Tibial artery (tissue), 4 donors: ENCODE data around the gene CCDC152.
A peak's percentile ranks its signal among the peaks of the same experiment; 100 is the strongest.

Experiments
- DNase-seq, 2 donors: peaks; one replicate each; pipeline ENCODE4 v3.0.0-alpha.2; 2019
- H3K27ac ChIP-seq, 2 donors: fragments of 200-600 bp; sonication (generic) in 1 of 2; 1 replicate in 1 of 2; 2 replicates in 1 of 2; pipeline ENCODE4 v1.5.1; 2018 to 2019; ENCODE audit warnings: mild to moderate bottlenecking in 1 of 2
- H3K27me3 ChIP-seq, 2 donors: fragments of 200-600 bp; sonication (generic) in 1 of 2; one replicate each; pipeline versions ENCODE4 v1.5.1 to v1.6.0; 2016 to 2019
- H3K36me3 ChIP-seq, 3 donors: fragments of 200-600 bp; sonication (generic) in 2 of 3; one replicate each; pipeline ENCODE4 v1.5.1; 2016 to 2019; ENCODE audit warnings: mild to moderate bottlenecking in 2 of 3
- H3K4me1 ChIP-seq, 4 donors: fragments of 200-600 bp; sonication (generic) in 2 of 4; 1 replicate in 3 of 4; 2 replicates in 1 of 4; pipeline ENCODE4 v1.5.1; 2016 to 2019
- H3K4me3 ChIP-seq, 2 donors: fragments of 200-600 bp; sonication (generic) in 1 of 2; 1 replicate in 1 of 2; 2 replicates in 1 of 2; pipeline ENCODE4 v1.5.1; 2018 to 2019; ENCODE audit warnings: mild to moderate bottlenecking in 2 of 2
- H3K9me3 ChIP-seq, 3 donors: fragments of 200-600 bp; sonication (generic) in 1 of 3; one replicate each; pipeline ENCODE4 v1.5.1; 2016 to 2019
- intact Hi-C: fragments of 100-400 bp; cut with DNase I; formaldehyde crosslinking; loops from one replicate; pipeline ENCODE4 v1.15.0; 2023; ENCODE audit warnings: low total_unique reads
- TF ChIP-seq, protein P1 (sequence below), 2 experiments: fragments of 200-600 bp in 1 of 2; fragments of 450-650 bp in 1 of 2; IDR thresholded peaks; one replicate each; pipeline ENCODE4 v1.5.1; 2017 to 2019; ENCODE audit warnings: antibody characterized with exemption in 2 of 2, mild to moderate bottlenecking in 1 of 2, moderate library complexity in 1 of 2

CCDC152 gene

DNA sequence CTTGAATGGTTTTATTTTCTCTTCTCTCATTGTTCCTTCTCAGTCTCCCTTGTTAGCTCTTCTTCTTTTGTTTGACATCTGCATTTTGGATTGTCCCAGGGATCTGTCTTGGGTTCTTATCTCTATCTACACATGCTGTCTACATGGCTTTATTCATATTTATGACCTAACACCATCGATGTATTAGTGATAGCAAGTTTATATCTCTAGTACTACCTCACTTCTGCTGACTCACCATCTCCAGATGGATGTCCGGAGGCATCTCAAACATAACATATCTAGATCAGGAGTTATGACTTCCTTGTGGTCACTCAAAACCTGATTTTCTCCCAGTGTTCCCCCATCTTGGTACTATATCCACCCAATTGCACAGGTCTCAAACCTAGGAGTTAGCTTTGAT lies 74.3 kb downstream of the CCDC152 start:
- H3K4me3 ChIP-seq = no peak overlapping the region
- no peaks in the 10 kb centered on the region for H3K9me3 ChIP-seq
- H3K4me1 ChIP-seq = no peaks in the 10 kb centered on the region
- intact Hi-C loops = no loop called here
- TF ChIP-seq, protein P1, sequence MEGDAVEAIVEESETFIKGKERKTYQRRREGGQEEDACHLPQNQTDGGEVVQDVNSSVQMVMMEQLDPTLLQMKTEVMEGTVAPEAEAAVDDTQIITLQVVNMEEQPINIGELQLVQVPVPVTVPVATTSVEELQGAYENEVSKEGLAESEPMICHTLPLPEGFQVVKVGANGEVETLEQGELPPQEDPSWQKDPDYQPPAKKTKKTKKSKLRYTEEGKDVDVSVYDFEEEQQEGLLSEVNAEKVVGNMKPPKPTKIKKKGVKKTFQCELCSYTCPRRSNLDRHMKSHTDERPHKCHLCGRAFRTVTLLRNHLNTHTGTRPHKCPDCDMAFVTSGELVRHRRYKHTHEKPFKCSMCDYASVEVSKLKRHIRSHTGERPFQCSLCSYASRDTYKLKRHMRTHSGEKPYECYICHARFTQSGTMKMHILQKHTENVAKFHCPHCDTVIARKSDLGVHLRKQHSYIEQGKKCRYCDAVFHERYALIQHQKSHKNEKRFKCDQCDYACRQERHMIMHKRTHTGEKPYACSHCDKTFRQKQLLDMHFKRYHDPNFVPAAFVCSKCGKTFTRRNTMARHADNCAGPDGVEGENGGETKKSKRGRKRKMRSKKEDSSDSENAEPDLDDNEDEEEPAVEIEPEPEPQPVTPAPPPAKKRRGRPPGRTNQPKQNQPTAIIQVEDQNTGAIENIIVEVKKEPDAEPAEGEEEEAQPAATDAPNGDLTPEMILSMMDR (IDR thresholded peaks at IDR 0.05) = no peak
- DNase-seq = no peak
- no peak overlapping the region for H3K27ac ChIP-seq
- no peaks in the 10 kb centered on the region for H3K27me3 ChIP-seq
- no peaks in the 10 kb centered on the region for H3K36me3 ChIP-seq

- H3K36me3 ChIP-seq = no peaks in the 10 kb centered on the region
- H3K27me3 ChIP-seq = no peaks in the 10 kb centered on the region
- no peak overlapping the region for H3K27ac ChIP-seq
- H3K4me3 ChIP-seq = no peak overlapping the region
- intact Hi-C loops = no loop called here
- no peaks in the 10 kb centered on the region for H3K9me3 ChIP-seq
- TF ChIP-seq, protein P1 (IDR thresholded peaks at IDR 0.05) = no peak
- no peak for DNase-seq
- no peaks in the 10 kb centered on the region for H3K4me1 ChIP-seq
Measured at GRCh38 chr5:42832060-42832459, 75.4 kb downstream of the CCDC152 start.

DNA sequence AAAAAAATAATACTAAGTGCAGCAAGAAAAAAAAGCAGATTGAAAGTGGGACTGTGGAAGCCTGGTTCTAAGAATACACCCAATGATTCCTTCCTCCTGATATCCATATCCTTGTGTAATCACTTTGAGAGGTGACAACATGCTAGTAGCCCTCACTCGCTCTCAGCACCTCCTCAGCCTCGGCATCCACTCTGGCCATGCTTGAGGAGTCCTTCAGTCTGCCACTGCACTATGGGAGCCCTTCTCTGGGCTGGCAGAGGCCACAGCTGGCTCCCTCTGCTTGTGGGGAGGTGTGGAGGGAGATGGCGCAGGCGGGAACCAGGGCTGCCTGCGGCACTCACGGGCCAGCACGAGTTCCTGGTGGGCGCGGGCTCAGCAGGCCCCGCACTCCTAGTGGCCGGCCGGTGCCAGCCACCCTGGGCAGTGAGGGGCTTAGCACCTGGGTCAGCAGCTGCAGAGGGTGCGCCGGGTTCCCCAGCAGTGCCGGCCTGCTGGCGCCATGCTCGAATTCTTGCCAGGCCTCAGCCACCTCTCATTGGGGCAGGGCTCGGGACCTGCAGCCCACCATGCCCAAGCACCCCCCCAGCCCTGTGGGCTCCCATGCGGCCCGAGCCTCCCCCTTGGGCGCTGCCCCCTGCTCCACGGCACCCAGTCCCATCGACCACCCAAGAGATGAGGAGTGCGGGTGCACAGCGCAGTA lies 79.6 kb downstream of the CCDC152 start:
- H3K9me3 ChIP-seq = no peaks in the 10 kb centered on the region
- H3K27me3 ChIP-seq = no peaks in the 10 kb centered on the region
- intact Hi-C loops = no loop called here
- H3K36me3 ChIP-seq = no peaks in the 10 kb centered on the region
- no peak for DNase-seq
- TF ChIP-seq, protein P1 (IDR thresholded peaks at IDR 0.05) = no peak
- peaks cover 0 to 17% (median 4%) of the 10 kb centered on the region in 4 donors for H3K4me1 ChIP-seq
- H3K27ac ChIP-seq = no peak overlapping the region
- H3K4me3 ChIP-seq = no peak overlapping the region

DNA sequence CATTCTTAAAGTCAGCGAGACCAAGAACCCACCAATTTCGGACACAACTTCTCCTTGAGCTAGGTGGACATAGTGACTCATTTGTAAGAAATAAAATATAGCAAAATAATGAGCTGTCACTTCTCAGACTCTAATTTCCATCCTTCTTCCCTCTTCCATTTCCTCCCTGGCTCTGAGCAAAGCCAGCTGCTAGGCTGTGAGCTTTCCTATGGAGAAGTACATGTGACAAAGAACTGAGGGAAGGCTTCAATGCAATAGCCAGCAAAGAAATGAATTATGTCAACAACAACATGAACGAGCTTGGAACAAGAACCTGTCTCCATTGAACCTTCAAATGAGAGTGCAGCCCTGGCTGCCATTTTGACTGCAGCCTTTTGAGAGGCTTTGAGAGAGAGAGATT lies 81.0 kb downstream of the CCDC152 start:
- Histone ChIP-seq H3K36me3 (no peaks in the 10 kb centered on the region), H3K4me3 (no peak overlapping the region), H3K9me3 (no peaks in the 10 kb centered on the region), H3K27me3 (no peaks in the 10 kb centered on the region), H3K27ac (no peak overlapping the region), H3K4me1 (peaks cover 0 to 21% (median 4%) of the 10 kb centered on the region in 4 donors)
- TF ChIP-seq, protein P1 (IDR thresholded peaks at IDR 0.05) = no peak
- intact Hi-C loops = no loop called here
- peak in 1 of 2 donors; percentile 22 for DNase-seq

- H3K4me1 ChIP-seq = peaks cover 0 to 30% (median 6%) of the 10 kb centered on the region in 4 donors
- TF ChIP-seq, protein P1 (IDR thresholded peaks at IDR 0.05) = no peak
- no peaks in the 10 kb centered on the region for H3K27me3 ChIP-seq
- H3K9me3 ChIP-seq = no peaks in the 10 kb centered on the region
- H3K36me3 ChIP-seq = no peaks in the 10 kb centered on the region
- intact Hi-C loops = no loop called here
- H3K4me3 ChIP-seq = no peak overlapping the region
- no peak overlapping the region for H3K27ac ChIP-seq
- DNase-seq = no peak
Measured at GRCh38 chr5:42839196-42839595, 82.6 kb downstream of the CCDC152 start.
